HL-60/S4 treated with retinoic acid at 250 ng/mL for 4 days and 3 days (cell line): ENCODE measurements around the gene SHOC2.
"Not testable (repeated sequence)": the region's sequence is repeated elsewhere in the genome, so short reads cannot be mapped to it uniquely, and the experiment has no call there.

Experiments
- in situ Hi-C: fragments of 300-500 bp; cut with MboI; formaldehyde crosslinking; loops from 2 replicates; pipeline ENCODE4 v1.7.0; 2022; ENCODE audit warnings: low sequenced_read_pairs

SHOC2 gene

GRCh38 chr10:110898391-110898790 is 21.0 kb upstream of the SHOC2 start:
- in situ Hi-C loops = loop anchor here (25.0 kb wide), 1 partner anchor 286 kb away; no protein-coding TSS in a partner anchor

- in situ Hi-C loops = no loop called here
Measured at GRCh38 chr10:110900983-110901382, 18.4 kb upstream of the SHOC2 start.

- in situ Hi-C loops = no loop called here
Measured at GRCh38 chr10:110901954-110902819, 17.2 kb upstream of the SHOC2 start.

GRCh38 chr10:110903280-110904278 is 15.8 kb upstream of the SHOC2 start:
- in situ Hi-C loops = no loop called here

GRCh38 chr10:110910138-110910537 is 9.3 kb upstream of the SHOC2 start:
- in situ Hi-C loops = no loop called here

- in situ Hi-C loops = no loop called here
Measured at GRCh38 chr10:110912374-110912773, 7.0 kb upstream of the SHOC2 start.

- in situ Hi-C loops = no loop called here
Measured at GRCh38 chr10:110914431-110914830, 5.0 kb upstream of the SHOC2 start.

GRCh38 chr10:110915035-110915434 is 4.4 kb upstream of the SHOC2 start:
- in situ Hi-C loops = no loop called here

GRCh38 chr10:110915600-110915999 is 3.8 kb upstream of the SHOC2 start:
- in situ Hi-C loops = not testable (repeated sequence)

GRCh38 chr10:110916554-110917346 is 2.7 kb upstream of the SHOC2 start:
- in situ Hi-C loops = no loop called here

- in situ Hi-C loops = no loop called here
Measured at GRCh38 chr10:110918269-110918642, 1.1 kb upstream of the SHOC2 start.

GRCh38 chr10:110918643-110919348 is 608 bp upstream of the SHOC2 start, which contains the start of gene BBIP1:
TSS of gene BBIP1 (minus strand) at chr10:110919180. CDS start at chr10:110918157, 1,023 bp downstream.
- in situ Hi-C loops = no loop called here

GRCh38 chr10:110919971-110920881 is 822 bp downstream of the SHOC2 start:
- in situ Hi-C loops = no loop called here

GRCh38 chr10:110923856-110924493 is 4.6 kb downstream of the SHOC2 start:
- in situ Hi-C loops = no loop called here

- in situ Hi-C loops = no loop called here
Measured at GRCh38 chr10:110927461-110927860, 8.1 kb downstream of the SHOC2 start.

GRCh38 chr10:110931769-110932381 is 12.5 kb downstream of the SHOC2 start:
- in situ Hi-C loops = no loop called here

- in situ Hi-C loops = no loop called here
Measured at GRCh38 chr10:110932505-110933180, 13.2 kb downstream of the SHOC2 start.
